GM19193 (cell line): ENCODE measurements around the gene ETS2.

ENCODE experiments used
- POLR2A ChIP-seq: IDR thresholded peaks from 4 replicates; pipeline ENCODE4 v1.6.1; 2011; ENCODE audit not compliant: insufficient read depth, insufficient read length; ENCODE audit errors: extremely low read depth

The ETS2 gene

DNA sequence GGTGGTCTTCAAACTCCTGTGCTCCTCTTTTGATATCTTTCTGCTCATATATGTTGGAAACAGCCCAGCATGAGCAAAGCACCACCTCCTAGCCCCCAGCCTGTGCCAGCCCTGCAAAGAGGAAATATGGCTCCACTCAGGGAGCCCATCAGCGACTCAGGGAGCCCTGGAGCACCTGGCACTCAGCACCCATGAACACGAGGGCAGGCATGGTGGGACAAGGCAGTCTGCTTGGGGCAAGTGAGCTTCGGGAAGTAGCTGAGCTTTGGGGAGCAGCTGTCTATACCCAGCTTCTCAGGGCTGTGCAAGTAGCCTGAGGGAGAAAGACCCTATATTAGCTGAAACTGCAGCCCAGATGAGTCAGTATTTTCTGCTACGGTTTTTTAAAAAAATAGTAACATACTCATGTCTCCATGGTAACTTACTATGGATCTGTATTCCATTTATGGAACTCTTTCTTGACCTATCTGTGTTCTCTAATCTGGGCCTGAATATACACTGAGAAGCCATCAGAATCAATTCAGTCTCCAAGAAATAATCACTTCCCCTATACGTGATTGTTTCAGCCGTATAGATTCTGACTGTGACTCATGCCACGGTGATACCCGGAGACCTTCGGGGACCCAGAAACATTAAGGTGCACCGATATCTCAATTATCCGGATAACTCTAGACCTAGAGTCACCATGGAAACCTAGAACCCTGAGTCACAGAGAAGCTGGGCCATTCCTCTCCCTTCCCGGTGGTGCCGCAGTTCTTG is 1.5 kb upstream of the ETS2 start:
- no peak for TF ChIP-seq POLR2A

DNA sequence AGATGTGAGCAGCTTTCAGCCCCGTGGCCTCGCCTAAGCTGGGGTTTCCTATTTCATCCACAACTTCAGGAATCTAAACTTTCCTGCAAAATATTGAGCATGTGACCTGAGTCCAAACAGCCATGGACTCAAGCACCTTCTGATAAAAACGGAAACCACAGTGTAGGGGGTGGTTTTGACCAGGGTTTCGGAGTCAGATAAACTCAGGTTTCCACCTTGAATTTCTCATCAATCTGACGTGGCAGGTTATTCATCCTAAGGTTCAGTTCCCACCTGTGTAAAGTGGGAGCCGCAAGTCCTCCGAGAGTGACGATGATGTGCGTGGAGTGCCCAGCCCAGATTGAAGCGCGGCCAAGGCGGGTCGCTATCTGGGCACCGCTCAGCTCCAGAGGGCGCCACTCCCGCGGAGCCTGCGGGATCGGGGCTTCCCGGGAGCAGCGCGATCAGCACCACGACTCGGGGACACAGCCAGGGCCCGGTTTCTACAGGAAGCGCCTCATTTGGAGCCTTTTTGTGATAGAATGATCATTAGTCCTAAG is 871 bp upstream of the ETS2 start:
- no peak for TF ChIP-seq POLR2A

DNA sequence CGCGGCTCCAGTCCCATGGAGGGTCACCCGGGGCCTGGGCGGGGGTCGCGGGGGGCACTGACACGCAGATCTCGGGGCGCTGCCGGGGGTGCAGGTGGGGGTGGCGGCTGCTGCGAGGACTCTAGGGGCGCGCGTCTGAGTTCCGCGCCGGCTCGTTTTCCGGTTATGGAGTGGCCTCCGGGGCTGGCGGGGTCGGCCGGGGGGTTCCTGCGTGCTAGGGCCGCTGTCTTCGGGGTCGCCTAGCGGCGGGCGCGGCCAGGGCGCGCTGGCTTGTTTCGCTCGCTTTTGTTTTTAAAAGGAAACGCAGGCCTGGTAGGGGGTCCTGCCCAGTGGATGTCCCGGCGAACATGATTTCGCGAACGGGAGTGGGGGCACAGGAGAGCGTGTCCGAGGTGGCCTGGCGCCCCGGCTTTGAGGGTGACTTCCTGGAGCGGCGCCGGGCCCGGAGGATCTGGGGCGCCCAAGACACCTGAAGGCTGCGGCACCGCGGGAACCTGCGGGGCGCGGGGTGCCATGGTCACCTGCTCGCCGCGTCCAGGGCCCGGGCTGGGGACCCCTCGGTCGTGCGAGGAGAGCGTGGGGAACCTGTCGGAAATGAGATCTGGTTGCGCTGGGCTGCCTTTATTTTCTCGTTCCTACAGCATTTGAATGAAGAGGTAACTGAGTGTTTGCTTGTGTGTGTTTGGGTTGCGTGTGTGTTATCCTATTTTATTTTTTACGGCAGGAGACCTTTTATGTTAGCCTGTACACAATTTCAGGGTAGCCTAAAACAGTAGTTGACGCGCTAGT is 618 bp downstream of the ETS2 start:
- TF ChIP-seq POLR2A = no peak

DNA sequence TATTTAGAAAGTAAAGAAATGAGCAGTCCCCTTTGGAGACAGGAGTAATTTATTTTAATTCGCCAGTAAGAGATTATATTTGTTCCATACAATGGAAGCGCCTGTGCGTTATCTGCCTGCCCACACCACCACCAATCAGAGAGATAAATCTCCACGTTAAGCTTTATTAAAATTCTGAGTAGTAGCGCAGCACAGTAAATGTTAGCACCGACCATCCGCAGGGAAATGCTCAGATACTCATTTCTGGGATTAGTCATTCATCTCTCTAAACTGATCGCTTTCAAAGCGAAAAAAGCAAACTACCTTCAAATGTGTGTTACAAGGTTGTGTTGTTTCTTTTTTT is 1.2 kb downstream of the ETS2 start:
- TF ChIP-seq POLR2A = no peak

DNA sequence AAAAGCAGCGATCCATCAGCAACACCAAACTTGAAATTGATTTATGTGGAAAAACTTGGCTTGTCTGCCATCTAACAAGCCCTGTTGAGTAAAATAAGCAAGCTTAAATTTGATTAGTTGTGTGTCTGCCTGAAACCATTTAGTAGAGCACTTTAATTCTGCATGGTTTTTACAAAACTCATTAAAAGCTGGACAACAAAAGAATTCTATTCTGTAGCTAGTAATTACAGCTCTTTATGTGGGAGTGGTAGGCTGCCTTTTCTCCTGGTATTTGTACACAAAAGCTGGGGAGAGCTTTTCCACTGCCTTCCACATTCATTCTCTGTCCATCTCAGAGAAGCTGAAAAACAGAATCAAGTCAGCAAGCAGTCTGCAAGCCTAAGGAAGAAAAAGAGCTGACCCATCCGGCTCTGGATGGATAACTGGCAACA is 1.7 kb downstream of the ETS2 start:
- no peak for TF ChIP-seq POLR2A

DNA sequence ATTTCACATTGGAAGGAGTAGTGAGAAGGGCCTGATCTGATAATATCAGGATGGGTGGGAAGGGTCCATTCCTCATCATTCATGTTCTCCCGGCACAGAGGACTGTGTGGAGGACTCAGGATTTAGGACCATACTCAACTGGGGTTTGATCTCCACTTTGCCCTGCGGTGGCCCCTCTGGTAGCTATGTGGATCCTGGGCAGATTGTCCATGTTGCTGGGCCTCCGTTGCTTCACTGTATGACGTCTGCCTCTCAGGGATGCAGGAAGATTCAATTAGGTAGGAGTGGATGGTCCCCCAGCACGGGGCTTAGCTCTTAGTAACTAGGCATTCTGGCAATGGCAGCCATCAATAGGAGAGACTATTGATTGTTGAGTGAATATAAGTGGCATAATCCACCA is 2.3 kb downstream of the ETS2 start:
- no peak for TF ChIP-seq POLR2A

DNA sequence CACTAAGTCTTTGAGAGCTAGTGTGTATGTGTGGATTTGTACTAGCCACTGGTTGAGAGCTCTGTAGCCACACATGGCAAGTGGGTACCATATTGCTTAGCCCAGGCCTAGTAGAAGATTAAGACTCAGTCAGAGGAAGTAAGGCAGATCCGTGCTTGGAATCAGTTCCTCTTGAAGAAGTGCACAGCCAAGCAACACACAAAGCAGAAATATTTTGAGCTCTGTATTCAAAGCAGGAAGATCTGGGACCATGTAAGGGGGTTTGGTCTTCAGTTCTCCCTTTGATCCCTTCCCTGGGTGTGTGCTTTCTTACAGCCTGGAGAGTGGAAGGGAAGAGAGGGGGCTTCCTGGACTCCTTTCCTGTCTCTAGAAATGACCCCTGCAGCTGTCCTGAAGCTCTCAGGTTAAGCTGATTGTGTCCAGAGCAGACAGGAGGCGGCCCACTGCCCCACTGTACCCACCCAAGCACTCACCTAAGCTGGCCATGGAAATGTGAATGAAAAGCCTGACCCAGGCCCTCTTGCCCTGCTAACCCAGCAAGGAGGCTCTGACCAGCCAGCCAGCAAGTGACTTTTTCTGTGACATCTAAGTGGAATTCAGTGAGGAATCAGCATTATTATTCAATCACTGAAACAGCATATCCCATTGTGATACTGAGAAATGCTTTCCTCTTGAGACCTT is 3.6 kb downstream of the ETS2 start:
- no peak for TF ChIP-seq POLR2A

DNA sequence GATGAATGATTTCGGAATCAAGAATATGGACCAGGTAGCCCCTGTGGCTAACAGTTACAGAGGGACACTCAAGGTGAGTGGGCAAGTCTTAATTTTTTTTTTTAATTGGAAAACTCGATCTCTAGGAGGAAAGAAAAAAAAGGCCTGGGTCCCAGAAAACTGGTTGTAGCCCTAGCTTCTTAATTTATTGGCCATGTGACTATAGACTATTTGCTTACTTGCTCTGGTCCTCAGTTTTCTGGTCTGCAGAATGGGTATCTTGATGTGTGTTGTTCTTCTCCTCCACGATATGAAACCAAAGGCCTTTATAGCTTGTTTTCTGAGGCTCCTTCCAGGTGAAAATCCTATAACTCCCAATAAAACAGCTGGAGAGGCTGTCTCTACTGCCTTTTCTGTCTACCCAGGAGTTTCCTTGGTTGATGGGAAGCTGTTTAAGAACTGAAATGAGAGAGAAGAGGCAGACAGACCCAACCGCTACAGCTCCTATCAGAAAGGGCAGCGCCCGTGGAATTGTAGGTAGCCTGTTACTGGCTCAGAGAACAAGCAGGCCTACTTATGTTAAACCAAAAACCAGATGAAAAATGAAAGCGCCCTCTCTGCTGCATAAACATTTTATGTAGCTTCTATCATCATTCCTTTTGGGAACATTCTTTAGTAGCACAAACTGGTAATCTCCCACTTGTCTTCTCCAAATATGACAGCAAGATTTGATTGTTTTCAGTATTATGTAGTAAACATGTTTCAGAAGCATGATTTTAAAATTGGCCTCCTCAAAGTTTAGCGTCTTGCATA is 4.5 kb downstream of the ETS2 start:
- TF ChIP-seq POLR2A = no peak

DNA sequence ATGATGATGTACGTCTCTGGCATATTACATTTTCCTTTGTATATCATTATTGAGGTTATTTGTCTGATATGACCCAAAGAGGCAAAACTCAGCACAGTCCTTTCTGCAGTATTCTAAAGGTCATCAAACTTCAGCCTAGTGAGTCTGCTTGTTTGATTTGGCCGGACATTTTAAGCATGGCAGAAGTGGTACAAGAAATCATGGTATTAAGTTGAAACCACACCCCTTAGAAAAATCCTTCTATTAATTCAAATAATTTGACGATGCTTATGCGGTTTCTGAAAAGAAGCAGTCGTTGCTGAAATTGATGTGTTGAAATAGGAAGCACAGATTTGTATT is 5.1 kb downstream of the ETS2 start:
- no peak for TF ChIP-seq POLR2A

DNA sequence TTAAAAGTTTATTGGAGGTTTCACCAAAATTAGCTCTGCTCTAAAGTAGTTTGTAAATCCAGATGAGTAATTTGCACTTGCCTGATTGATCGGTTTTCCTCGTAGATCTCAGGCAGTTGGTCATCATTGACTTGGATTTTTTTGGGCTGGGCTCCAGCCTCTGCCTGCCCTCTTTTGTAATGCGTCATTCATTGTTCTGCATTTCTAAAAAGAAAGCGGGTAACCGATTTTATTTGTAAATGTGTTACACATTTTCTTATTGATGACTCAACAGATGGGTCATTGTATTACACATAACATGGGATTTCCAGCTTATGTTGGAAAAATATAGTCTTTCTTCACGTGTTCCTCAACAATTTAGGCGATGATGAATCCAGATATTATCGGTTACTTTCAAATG is 5.5 kb downstream of the ETS2 start:
- TF ChIP-seq POLR2A = no peak

DNA sequence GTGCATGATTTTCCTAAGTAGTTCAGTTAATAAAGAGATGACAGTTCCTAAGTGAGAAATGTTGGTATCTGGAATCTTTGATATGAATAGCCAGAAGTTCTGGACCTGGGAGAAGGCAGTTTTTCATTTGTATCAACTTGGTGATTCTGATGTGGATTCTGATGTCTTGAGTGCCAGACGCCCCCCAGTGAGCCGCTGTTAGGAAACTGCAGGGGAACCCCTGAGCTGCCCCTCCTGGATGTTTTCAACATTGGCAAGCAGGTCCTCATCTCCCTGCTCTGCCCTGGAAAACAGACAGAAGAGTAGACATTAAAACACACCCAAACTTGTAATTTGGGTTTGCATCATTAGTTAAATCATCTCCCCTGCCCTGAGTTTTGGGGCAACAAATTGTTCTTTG is 7.4 kb downstream of the ETS2 start:
- TF ChIP-seq POLR2A = no peak

DNA sequence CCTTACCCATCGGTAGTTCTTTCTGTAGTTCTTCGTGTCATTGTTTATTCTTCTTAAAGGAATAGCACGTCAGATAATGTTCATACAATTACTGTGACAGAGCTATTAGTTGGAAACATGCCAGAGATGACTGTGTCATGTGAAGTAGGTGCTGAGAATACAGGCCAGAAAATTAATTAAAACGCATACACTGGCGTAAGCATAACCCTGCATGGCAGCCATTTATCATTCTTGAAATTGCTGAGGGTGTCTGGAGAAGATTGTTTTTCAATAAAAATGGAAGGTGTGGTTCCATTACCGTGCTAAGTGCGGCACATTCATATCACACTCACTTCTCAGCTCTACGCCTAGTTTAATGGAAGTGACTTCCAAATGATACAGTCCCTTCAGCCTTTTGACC is 7.8 kb downstream of the ETS2 start:
- no peak for TF ChIP-seq POLR2A

DNA sequence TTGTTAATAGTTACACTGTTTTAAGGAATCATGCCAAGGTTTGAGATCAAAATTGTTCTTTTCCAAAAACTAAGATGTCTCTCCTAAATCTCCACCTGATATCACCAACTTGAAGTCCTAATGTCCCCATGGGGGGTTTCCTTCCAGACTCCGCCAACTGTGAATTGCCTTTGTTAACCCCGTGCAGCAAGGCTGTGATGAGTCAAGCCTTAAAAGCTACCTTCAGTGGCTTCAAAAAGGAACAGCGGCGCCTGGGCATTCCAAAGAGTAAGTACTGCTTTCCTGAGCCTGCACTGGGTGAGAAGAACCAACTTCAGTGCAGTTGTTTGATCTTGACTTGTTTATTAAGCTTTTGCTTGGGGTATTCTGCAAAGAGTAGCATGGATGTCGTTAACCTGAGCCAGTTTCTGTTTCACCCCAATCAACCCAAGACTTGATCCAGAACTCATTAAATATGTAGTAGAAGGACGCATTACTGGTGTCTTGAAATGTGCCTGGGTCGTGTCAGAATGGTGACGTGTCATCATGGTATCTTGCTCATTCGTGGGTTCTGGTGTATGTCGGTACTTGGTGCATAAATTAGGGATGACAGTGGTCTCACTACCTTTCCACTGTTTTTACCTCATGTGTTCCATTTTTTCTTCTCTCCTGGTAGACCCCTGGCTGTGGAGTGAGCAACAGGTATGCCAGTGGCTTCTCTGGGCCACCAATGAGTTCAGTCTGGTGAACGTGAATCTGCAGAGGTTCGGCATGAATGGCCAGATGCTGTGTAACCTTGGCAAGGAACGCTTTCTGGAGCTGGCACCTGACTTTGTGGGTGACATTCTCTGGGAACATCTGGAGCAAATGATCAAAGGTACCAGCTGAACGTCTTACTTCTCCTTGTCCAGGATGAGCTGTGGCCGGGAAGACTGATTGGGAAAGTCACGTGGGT is 8.7 kb downstream of the ETS2 start:
- TF ChIP-seq POLR2A = no peak

DNA sequence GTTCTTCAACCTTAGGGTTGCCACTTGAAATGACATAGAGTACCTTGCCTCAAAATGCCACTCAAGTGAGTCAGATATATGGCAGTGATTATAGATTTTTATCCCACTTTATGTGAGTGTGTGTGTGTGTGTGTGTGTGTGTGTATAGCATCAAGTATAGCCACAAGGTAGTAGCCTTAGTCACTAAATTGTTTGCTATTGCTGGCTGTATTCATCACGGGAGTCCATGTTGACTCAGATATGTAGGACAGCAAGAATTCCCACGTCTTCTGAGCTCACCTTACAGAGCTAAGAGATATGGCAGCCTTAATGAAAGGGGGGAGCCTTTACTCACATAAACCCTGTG is 9.3 kb downstream of the ETS2 start:
- no peak for TF ChIP-seq POLR2A
